Effector memory CD8-positive, alpha-beta T cell (primary cell): Measurements from ENCODE around the gene MUC20.
A peak's percentile ranks its signal among the peaks of the same experiment; 100 is the strongest.
"Not testable (repeated sequence)": the region's sequence is repeated elsewhere in the genome, so short reads cannot be mapped to it uniquely, and the experiment has no call there.

ENCODE experiments used
- ATAC-seq: fragments of 150-1000 bp; cut with Tn5 transposase; replicated peaks from 2 replicates; pipeline ENCODE4 v1.10.0; 2021; ENCODE audit warnings: mild to moderate bottlenecking, moderate library complexity
- DNase-seq, 3 experiments: peaks; one replicate each; pipeline ENCODE4 v3.0.0; 2021
- H3K27ac Mint-ChIP-seq, 2 donors: one replicate each; pipeline ENCODE4 v1.8.0; 2022; ENCODE audit warnings: mild to moderate bottlenecking in 2 of 2, mixed read lengths in 2 of 2, moderate library complexity in 2 of 2
- H3K27me3 Mint-ChIP-seq, 2 donors: one replicate each; pipeline ENCODE4 v1.8.0; 2022; ENCODE audit warnings: mixed read lengths in 2 of 2
- H3K36me3 Mint-ChIP-seq: one replicate; pipeline ENCODE4 v1.8.0; 2022; ENCODE audit warnings: mild to moderate bottlenecking, moderate library complexity, mixed read lengths; ENCODE audit not compliant: insufficient read depth
- H3K4me1 Mint-ChIP-seq, 2 donors: one replicate each; pipeline ENCODE4 v1.8.0; 2022; ENCODE audit warnings: low read depth in 2 of 2, mixed read lengths in 2 of 2
- H3K4me3 Mint-ChIP-seq, 2 donors: one replicate each; pipeline ENCODE4 v1.8.0; 2022; ENCODE audit warnings: mild to moderate bottlenecking in 2 of 2, mixed read lengths in 2 of 2, moderate library complexity in 2 of 2
- H3K9me3 Mint-ChIP-seq, 2 donors: one replicate each; pipeline ENCODE4 v1.8.0; 2022; ENCODE audit warnings: mixed read lengths in 2 of 2

MUC20 gene

DNA sequence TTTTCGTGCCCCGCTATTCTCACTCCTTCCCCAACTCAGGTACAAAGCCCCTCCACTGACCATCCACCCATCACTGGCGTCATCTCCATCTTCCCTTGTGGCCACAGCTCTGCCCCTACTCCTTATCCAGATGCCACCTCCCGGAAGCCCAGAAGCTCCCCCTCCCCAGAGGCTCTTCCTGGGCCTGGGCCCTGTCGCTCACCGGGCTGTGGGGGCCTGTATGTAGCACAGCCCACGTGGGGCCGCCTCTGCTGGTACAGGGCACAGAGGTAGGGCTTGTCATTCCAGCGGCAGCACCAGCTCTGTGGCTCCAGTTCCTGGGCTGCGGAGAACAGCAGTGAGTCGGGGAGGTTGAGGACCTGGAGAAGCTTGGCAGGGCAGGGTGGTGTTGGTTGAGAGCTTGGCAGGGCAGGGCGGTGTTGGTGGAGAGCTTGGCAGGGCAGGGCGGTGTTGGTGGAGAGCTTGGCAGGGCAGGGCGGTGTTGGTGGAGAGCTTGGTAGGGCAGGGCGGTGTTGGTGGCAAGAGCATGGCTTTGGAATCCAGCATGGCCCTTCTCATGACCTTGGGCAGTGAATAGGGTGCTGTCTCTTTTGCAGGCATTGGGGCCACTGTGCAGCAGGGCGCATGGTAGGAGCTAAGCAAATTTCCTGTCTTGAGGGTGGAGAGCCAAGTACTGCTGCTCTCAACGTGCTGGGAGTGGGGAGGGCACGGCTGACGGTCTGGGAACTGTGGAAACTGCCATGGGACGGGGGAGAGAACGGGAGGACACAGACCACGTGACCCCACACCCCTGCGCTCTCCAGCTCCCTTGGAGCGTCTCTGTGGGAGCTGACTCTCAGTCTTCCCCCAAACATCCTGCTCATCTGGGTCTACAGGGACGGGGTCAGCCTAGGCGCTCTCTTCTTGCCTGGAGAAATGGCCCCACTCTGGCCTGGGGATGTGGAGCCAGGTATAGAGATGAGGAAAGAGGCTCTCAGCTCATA is 43.4 kb downstream of the MUC20 start:
- Mint-ChIP-seq H3K36me3 (peaks cover 9% of the 10 kb centered on the region), H3K9me3 (no peaks in the 10 kb centered on the region), H3K4me3 (no peak overlapping the region), H3K27me3 (peaks cover 32 to 42% of the 10 kb centered on the region in 2 donors), H3K27ac (no peak overlapping the region), H3K4me1 (peaks cover 0 to 1% of the 10 kb centered on the region in 2 donors)
- DNase-seq (no peak), ATAC-seq (no peak)

DNA sequence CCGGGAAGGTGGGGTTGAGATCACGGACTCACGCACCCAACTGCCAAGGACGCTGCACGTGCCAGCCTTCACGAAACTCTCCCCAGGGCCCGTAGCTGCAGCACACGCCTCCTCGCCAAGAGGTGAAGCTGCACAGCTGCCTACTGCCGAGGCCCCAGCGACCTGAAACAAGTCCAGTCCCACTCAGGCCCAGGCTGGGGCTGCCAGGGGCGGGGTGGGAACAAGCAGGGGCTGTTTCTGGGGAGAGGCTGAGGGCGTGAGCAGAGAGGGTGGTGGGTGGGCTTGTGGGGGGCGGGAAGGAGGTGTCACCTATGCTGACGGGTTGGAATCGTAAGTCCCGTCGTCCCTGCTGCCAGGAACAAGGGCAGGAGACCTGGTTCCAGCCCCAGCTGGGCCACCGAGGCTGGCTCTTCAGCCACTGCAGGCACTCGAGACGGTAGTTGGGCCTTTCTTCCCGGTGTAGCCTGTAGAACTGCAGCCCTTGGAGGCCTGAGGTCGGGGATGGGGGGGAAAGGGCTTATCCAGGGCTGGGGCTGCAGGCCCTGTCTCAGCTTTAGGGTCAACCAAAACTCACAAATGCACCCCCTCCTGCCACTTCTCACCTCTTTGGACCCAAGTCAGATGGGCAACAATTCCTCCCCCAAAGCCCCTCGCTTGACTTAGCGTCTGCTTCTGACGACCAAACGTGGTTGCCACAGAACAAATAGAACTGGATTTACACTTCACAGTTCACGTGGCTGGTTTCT is 44.4 kb downstream of the MUC20 start:
- no peaks in the 10 kb centered on the region for H3K4me1 Mint-ChIP-seq
- ATAC-seq (no peak), DNase-seq (no peak)
- H3K9me3 Mint-ChIP-seq: no peaks in the 10 kb centered on the region
- H3K27me3 Mint-ChIP-seq: peaks cover 22 to 32% of the 10 kb centered on the region in 2 donors
- no peak overlapping the region for H3K4me3 Mint-ChIP-seq
- peaks cover 9% of the 10 kb centered on the region for H3K36me3 Mint-ChIP-seq
- H3K27ac Mint-ChIP-seq: no peak overlapping the region

DNA sequence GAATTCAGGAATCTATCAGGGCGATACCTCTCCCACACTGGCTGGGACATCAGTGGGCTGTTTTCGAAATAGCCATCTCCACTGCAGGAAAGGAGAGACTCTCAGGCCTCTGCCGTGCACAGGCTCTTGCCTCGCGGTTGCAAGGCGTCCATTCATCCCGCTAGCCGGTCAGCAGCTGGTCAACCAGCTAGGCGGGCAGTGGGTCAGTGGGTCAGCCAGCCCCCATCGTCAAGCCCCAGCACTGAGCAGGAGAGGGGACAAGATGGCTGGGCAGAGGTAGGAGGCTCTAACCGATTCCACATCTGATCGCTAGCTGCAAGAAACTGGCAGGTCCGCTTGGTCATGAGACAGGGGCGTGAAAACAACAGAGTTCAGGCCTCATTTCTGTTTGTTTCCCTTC is 45.9 kb downstream of the MUC20 start:
- no peak overlapping the region for H3K27ac Mint-ChIP-seq
- H3K4me1 Mint-ChIP-seq: no peaks in the 10 kb centered on the region
- ATAC-seq: no peak
- H3K36me3 Mint-ChIP-seq: peaks cover 13% of the 10 kb centered on the region
- peaks cover 10 to 16% of the 10 kb centered on the region in 2 donors for H3K27me3 Mint-ChIP-seq
- no peaks in the 10 kb centered on the region for H3K9me3 Mint-ChIP-seq
- H3K4me3 Mint-ChIP-seq: no peak overlapping the region
- DNase-seq: no peak

DNA sequence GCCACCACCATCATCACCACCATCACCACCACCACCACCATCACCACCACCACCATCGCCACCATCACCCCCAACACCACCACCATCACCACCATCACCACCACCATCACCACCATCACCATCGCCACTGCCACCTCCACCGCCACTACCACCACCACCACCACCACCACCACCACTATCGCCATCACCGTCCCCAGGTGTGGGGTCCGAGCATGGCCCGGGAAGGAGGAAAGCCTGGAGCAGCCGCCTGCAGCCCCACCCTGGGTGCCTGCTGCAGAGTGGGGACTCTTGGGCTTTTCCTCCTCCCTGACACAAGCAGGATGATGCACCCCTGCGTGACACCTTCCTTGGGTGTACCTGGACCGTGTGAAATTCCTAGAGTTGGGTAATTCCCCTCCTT is 47.0 kb downstream of the MUC20 start:
- Mint-ChIP-seq H3K9me3 (no peaks in the 10 kb centered on the region), H3K4me3 (no peak overlapping the region), H3K36me3 (peaks cover 13% of the 10 kb centered on the region), H3K27me3 (peaks cover 10 to 16% of the 10 kb centered on the region in 2 donors), H3K27ac (peak overlapping the region in 1 of 2 donors; percentile 79), H3K4me1 (no peaks in the 10 kb centered on the region)
- DNase-seq: no peak
- no peak for ATAC-seq

DNA sequence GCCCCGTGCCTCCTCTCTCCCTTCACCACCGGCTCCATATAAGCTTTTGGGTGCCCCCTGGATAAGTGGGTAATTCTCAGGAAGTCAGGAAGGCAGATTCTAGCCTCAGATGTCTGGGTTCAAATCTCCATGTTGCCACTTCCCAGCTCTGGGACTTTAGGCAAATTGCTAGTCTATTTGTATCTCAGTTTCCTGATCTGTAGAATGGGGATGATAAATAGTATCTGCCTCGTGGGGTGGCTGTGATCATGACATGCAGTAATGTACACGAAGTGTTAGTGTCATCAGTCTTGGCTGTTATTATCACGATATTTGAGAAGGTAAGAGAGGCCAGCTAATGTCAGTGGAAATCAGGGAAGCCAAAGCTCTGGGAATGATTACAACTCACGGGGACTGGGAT is 47.6 kb downstream of the MUC20 start:
- H3K4me3 Mint-ChIP-seq: no peak overlapping the region
- peak overlapping the region in 1 of 2 donors; percentile 79 for H3K27ac Mint-ChIP-seq
- peaks cover 13% of the 10 kb centered on the region for H3K36me3 Mint-ChIP-seq

DNA sequence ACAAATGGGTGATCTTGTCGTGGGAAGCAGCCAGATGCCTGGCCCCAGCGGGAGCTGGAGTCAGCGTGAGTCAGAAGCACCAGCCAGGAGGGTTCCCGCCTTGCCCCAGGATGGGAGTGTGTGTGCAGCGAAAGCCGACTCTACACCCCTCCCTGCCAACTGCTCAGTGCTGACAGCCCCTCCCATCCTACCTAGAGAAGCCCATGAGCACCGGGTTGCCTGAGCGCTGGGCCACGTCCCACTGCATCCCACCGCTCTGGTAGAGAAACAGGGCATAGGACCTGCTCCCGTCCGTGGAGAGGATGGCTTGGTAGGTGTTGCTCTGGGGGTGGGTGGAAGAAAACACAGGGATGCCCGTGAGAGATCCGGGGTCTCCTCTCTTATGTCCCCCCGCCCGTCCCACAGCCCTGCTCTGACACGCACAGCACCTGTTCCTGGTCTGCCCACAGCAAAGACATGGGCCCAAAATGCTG is 48.1 kb downstream of the MUC20 start:
- H3K27ac Mint-ChIP-seq: peak overlapping the region in 1 of 2 donors; percentile 46
- DNase-seq (no peak), ATAC-seq (no peak)
- H3K4me3 Mint-ChIP-seq: no peak overlapping the region
- H3K4me1 Mint-ChIP-seq: no peaks in the 10 kb centered on the region
- peaks cover 8 to 9% of the 10 kb centered on the region in 2 donors for H3K27me3 Mint-ChIP-seq
- peaks cover 13% of the 10 kb centered on the region for H3K36me3 Mint-ChIP-seq
- no peaks in the 10 kb centered on the region for H3K9me3 Mint-ChIP-seq

More for the DNA sequence above, 47.6 kb downstream of the MUC20 start:
- no peak for ATAC-seq
- Mint-ChIP-seq H3K27me3 (peaks cover 10 to 14% of the 10 kb centered on the region in 2 donors), H3K9me3 (no peaks in the 10 kb centered on the region), H3K4me1 (no peaks in the 10 kb centered on the region)
- no peak for DNase-seq

DNA sequence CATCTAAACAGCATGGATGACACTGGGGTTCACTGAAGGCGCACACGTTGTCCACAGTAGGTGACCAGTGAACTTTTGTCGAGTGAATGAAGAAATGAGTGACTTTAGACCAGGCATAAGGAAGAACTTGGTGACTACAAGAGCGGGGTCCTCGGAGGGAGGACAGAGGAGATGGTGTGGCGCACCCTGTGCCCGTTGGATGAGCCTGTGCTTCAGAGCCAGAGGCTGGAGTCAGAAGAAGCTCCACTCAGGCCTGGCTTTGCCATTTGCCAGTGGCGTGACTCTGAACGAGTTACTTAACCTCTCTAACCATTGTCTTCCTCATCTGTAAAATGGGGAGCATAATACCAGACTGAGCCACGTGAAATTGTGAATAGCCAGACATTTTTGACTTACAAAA is 48.8 kb downstream of the MUC20 start:
- Mint-ChIP-seq H3K27me3 (peaks cover under 1 to 2% of the 10 kb centered on the region in 2 donors), H3K27ac (peak overlapping the region in 1 of 2 donors; percentile 46), H3K4me1 (no peaks in the 10 kb centered on the region), H3K36me3 (peaks cover 13% of the 10 kb centered on the region), H3K4me3 (no peak overlapping the region), H3K9me3 (no peaks in the 10 kb centered on the region)
- ATAC-seq: no peak
- no peak for DNase-seq

DNA sequence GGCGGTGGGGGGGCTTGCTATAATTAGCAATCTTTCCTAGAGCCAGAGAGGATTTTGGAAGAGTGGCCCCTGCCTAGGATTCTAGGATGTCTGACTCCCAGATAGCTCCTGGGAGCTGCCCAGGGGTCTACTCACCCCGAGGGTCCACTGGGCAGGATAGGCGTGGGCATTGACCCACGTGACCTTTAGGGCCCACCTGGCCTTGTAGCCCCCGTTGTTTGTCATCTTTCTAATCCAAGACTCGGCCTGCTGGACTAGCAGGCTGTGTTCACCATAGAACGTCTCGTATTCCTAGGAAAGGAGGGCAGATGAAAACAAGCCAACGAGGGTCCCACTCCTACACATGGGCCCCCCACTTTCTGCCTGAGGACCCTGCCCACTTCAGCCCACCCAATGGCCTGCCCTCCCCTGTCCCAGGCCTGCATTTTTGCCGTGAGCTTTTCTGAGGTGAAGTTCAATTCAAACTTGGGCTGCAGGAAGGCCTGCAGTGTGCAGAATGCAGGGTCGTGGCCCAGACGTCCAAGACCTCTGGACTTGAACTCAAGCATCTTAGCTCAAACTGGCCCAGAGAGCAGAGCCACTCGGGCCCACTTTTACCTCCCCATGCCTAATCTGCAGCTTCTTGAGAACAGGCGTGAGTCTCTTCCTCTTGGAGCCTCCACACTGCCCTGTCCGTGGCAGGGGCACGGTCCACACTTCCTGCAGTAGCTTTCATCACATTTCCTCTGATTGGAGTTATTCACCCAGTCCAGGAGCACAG is 49.5 kb downstream of the MUC20 start:
- ATAC-seq (no peak), DNase-seq (no peak)
- no peaks in the 10 kb centered on the region for H3K4me1 Mint-ChIP-seq
- no peak overlapping the region for H3K4me3 Mint-ChIP-seq
- H3K36me3 Mint-ChIP-seq: peaks cover 13% of the 10 kb centered on the region
- H3K27ac Mint-ChIP-seq: no peak overlapping the region
- no peaks in the 10 kb centered on the region for H3K27me3 Mint-ChIP-seq
- no peaks in the 10 kb centered on the region for H3K9me3 Mint-ChIP-seq

DNA sequence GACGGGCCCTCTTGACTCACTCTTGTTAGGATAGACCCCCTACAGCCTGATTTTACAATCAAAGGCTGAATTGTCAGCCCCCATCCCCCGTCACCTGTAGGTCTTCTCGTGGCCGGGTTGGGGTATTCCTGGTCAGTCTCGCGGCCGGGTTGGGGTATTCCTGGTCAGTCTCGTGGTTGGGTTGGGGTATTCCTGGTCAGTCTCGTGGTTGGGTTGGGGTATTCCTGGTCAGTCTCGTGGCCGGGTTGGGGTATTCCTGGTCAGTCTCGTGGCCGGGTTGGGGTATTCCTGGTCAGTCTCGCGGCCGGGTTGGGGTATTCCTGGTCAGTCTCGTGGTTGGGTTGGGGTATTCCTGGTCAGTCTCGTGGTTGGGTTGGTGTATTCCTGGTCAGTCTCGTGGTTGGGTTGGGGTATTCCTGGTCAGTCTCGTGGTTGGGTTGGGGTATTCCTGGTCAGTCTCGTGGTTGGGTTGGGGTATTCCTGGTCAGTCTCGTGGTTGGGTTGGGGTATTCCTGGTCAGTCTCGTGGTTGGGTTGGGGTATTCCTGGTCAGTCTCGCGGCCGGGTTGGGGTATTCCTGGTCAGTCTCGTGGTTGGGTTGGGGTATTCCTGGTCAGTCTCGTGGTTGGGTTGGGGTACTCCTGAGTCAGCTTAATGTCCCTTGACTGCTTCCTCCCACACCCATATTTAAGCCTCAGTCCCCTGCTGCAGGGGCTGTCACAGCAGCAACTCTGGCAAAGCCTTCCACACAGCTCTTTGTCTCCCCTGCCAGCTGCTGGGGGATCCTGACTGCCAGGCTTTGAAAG is 50.3 kb downstream of the MUC20 start:
- not testable (repeated sequence) for H3K4me1 Mint-ChIP-seq, DNase-seq, ATAC-seq, H3K4me3 Mint-ChIP-seq, H3K27me3 Mint-ChIP-seq, H3K27ac Mint-ChIP-seq, H3K9me3 Mint-ChIP-seq
- H3K36me3 Mint-ChIP-seq: peaks cover 13% of the 10 kb centered on the region

DNA sequence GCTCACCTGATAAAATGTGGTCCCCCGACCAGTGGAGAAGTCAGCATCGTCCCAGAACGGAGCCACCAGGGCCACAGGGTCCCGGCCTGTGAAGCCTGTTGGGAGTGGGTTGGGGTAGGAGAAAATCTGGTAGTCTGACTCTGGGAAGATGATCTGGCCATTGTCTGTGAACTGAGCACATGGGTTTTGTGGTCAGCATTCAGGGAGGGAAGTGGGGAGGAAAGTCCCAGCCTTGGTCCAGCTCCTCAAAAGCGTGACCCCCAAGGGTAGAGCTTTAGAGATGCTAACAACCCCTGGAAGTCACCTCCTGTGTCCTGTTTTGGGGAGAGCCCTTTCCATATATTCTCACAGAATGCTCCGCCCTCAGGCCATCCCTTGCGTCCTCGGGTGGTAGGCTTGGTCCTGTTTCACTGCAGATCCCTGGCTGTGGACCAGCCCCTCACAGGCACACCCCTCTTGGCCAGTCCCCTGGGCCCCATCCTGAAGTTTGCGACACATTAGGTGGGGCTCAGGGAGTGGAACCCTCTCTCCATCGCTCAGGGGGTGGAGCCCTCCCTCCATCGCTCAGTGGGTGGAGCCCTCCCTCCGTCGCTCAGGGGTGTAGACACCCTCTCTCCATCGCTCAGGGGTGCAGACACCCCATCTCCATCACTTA is 51.0 kb downstream of the MUC20 start:
- Mint-ChIP-seq H3K4me1 (no peaks in the 10 kb centered on the region), H3K4me3 (no peak overlapping the region), H3K9me3 (peaks cover 0 to 2% of the 10 kb centered on the region in 2 donors), H3K27ac (no peak overlapping the region), H3K27me3 (no peaks in the 10 kb centered on the region), H3K36me3 (peaks cover 13% of the 10 kb centered on the region)
- ATAC-seq (no peak), DNase-seq (no peak)

DNA sequence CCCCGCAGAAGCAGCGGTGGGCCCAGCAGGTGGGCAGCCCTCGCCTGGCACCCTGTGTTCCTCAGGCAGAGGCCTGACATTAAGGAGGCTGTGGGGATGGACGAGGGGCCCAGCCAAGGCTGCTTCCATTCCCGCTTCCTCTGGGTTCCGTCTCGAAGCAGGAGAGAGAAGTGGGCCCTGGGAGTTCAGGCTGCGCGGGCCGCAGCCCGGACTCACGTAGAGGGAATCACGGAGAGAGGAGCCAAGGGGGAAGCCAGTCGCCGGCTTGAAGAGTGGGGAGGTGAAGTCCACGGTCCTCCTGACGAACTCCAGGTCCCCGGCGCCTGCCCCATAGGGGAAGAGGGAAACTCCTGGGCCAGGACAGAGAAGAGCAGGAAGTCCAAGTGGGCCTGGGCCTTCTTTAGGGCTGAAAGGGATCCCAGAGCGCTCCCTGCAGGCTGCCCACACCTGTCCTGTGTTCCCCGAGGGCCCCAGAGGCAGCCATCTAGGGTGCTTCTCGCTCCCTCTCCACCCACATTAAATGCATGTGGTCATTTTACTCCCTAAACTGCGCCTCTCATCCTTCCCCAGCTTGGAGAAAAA is 53.3 kb downstream of the MUC20 start:
- DNase-seq (no peak), ATAC-seq (no peak)
- Mint-ChIP-seq H3K36me3 (peaks cover 9% of the 10 kb centered on the region), H3K9me3 (peaks cover 10% of the 10 kb centered on the region in 2 donors), H3K27me3 (no peaks in the 10 kb centered on the region), H3K4me1 (peaks cover 2 to 9% of the 10 kb centered on the region in 2 donors), H3K4me3 (no peak overlapping the region), H3K27ac (no peak overlapping the region)

DNA sequence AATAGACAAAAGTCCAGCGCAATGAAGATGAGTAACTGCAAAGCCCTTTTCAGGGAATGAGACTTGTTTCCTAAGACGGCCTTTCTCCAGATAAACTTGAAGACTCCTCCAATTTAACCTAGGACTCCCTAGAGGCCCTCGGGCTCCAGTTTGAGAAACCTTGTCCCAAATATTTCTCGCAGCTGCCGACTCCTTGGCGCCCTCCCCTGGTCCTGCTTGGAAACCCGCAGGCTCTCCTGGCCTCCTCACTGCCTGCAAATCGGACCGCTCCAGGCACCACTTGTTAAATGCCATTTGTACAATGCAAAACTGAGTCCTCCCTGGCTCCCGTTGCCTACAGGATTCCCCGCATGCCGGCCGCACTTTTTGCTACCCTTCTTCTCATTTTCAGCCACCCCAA is 54.1 kb downstream of the MUC20 start:
- Mint-ChIP-seq H3K36me3 (peaks cover 13% of the 10 kb centered on the region), H3K4me3 (no peak overlapping the region), H3K9me3 (peaks cover 17 to 18% of the 10 kb centered on the region in 2 donors), H3K4me1 (peaks cover 10 to 17% of the 10 kb centered on the region in 2 donors), H3K27me3 (no peaks in the 10 kb centered on the region), H3K27ac (no peak overlapping the region)
- DNase-seq: no peak
- no peak for ATAC-seq
